Glomerular endothelial cell (primary cell): ENCODE measurements around the gene PIGR. TPM values are rescaled to one million over a fixed set of nuclear protein-coding genes. Genes with fewer than 3 reads are reported as not detected.
A peak's percentile ranks its signal among the peaks of the same experiment; 100 is the strongest.

Experiments used
- DNase-seq: peaks from one replicate; pipeline ENCODE4 v3.0.0-alpha.2; 2011; ENCODE audit warnings: low read depth, low spot score; ENCODE audit errors: extremely low read depth
- total RNA-seq: library from RNA; depleted of rRNA; stranded (reverse); fragments of >200 nt; gene quantifications from 2 replicates; pipeline ENCODE4 v1.2.3, GENCODE V29; 2015

PIGR gene
- total RNA-seq, 1 donor from 2014 or later = not detected

DNA sequence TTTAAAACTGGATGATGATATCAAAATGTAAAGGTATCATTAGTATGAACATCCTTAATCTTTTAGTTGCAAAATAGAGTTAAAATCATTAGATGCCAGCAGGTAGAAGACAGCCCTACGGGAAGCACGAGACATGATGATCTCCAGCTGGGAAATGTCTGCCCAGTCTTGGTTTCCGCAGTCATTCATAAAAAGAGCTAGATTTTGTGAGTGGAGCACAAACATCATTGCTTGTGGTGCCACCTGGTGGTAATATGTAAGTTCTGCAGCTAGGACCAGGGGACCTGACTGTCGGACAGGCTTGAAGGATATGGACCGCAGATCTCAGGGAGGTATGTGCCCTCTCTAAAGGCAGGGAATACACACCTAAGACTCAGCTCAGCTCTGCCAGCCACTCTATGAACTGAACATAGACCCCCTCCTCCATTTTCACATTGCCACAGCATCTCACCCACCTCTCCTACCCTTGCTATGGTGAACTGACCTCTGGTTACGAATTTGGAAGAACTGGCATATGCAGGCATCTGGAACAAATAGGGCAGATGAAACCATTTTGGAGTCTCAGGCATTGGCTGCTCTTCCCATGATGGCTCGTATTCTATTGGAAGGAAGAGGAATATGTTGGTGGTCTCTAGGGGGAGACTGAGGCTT, 33.7 kb downstream of the PIGR start:
- peak; percentile 41 for DNase-seq

DNA sequence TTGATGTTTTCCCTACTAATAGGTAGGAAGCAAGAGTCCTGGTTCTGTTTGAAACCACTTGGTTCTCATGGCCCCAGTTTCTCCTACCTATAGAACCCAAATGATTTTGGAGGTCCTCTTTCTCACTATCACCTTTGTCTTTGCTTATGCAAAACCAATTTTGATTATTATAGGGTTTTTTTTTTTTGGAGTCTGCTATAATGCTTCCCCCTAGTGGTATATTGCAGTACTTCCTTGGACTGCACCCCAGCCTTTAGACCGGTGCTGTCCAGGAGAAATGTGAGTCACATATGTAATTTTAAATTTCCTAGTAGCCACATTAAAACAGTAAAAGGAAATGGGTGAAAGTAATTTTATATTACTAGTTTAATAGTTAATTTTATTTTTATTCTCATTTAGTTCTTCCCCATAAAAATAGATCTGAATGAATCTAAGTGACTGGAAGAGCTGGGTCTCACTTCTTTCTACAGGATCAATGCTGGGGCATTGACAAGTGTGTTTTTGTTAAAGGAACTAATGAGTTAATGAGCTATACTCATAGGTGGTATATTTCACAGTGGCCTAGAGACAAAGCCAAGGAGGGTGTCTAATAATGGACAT, 35.1 kb downstream of the PIGR start:
- no peak for DNase-seq

DNA sequence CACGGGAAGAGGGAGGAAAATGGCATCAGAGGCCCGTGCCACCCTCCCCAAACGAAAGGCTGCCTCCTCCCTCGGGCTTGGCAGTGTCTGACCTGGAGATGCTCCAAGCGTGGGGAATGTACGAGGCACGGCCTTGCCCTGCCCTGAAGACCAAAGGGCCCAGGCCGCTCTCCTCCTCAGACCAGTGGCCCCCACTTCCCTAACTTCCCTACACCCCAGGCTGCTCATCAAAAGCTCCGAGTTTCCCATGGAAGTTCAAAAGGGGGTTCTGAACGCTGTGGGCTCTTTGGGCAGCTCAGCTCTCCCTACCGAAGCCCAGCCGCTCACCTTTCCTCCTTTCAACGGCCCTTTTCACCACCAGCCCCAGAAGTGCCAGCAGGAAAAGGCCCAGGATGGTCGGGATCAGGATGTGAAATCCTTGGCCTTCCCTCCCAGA, 36.4 kb downstream of the PIGR start:
- DNase-seq = no peak

DNA sequence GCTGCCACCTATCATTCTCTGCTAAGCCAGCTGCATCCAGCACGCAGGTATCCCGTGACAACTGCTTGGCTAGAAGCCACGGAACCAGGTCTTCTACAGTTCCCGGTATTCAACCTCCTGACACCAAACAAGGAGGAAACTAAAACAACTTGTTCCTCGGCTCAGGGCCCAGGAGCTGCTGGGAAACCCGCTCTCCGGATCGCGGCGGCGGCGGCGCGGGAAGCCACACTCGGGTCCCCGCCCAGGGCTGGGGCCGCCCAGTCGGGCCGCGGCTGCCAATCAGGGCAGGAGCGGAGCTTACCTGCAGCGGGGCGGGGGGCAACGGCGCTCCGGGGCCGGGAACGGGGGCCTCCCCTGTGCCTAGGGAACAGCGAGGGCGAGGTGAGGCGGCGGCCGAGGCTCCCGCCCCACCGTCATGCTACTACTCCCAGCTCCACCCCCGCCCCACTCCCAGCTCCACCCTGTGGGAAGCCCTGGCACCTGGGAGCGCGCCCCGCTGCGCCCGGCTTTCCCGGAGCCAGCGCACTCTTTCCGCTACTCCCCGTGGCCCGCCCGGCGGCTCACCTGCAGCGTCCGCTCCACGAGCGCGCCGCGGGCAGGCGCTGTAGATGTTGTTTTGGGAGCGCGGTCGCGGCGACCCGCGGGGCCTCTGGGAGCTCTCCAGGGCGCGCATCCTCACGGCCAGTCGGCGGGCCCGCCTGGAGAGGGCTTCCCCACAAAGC, 36.9 kb downstream of the PIGR start:
- no peak for DNase-seq

DNA sequence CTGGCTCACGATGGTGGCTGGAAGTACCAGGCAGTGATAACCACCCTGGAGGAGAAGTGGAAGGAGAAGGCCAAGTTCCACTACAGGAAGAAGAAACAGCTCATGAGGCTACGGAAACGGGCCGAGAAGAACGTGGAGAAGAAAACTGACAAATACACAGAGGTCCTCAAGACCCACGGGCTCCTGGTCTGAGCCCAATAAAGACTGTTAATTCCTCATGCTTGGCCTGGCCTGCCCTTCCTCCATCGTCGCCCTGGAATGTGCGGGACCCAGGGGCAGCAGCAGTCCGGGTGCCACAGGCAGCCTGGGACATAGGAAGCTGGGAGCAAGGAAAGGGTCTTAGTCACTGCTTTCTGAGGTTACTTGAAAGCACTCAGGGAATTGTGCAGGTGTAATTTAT, 38.2 kb downstream of the PIGR start:
- DNase-seq = no peak

DNA sequence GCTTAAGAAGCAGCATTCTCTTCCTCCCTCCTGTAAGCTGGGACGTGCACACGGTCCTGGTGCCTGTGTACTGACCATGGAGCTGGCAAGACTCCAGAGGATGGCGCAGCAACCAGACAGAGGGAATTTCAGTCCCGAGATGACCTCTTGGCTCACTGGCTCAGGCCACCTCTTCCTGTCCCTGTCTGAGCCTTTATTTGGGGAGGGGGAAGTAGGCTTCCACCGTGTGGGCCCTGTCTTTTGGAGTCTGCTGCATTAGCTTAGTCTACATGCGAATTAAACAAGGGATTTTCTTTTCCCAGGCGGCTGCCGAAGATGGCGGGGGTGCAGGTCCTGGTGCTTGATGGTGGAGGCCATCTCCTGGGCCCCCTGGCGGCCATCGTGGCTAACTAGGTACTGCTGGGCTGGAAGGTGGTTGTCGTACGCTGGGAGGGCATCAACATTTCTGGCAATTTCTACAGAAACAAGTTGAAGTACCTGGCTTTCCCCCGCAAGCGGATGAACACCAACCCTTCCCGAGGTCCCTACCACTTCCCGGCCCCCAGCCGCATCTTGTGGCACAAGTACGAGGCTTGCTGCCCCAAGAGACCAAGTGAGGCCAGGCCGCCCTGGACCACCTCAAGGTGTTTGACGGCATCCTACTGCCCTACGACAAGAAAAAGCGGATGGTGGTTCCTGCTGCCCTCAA, 38.8 kb downstream of the PIGR start:
- DNase-seq = no peak

DNA sequence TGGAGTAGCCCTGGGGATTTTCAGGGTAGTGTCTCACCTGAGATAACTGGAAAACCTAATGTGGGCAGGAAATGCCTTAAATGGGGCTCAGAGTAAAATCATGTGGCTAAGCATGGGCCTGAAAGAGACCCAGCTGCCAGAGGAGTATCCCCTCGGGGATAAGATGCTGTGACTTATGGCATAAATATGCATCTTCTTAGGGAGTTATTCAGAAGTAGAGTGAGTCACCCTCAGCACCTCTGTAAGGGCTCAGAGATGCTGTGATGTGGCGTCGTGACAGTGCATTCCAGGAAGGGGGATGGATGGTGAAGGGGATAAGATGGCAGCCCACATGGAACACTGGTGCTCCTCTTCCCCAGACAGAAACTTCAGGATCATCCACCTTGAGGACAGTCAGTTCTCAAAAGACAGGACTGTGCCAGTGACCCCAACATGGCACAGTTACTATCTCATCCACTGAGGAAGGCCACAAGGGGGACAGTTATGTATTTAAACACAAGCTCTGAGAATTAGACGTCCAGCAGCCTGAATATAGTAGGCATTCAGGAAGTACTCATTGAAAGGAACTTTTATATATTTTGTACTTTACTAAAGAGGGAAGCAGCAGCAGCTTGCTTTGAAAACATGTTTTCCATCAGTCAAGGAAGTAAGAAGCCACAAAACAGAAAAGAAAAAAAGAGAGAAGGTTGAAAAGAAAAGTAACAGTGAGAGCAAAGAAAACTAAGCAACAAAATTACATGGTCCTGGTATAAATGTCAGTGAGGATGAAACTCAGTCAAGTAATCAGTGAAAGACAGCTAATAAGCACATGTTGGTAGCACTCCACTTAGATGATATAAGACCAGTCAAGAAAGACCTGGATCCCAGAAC, 40.7 kb downstream of the PIGR start:
- no peak for DNase-seq

DNA sequence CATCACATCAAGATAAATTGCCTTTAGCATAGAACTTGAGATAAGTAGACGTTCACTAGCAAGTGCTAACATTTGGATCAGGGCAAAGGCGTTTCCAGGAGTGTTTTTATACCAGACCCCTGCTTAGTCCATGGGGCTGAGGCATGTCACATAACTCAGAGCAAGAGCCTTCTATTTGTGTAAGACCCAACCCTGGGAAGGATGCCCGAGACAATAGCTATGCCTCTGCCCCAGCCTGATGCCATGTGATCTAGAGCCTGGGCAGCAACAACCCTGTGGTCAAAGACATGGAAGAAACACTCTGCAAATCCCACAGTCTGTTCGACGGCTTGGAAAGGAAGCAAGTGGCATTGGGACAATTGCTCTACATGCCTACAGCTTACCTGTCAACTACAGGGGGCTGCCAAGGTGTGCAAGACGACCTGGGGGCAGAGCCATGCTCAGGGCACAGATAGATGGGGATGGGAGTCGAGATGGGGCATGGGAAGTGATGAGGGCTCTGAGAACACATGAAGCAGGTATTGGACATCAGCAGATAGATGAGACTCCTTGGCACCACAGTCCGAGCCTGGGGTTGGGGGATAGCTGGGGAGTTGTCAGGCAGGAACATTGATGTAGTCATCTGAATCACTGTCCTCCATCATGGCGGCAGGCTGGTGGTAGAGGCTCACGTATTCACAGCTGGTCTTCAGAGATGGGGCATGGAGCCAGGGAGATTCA, 41.7 kb downstream of the PIGR start:
- no peak for DNase-seq

DNA sequence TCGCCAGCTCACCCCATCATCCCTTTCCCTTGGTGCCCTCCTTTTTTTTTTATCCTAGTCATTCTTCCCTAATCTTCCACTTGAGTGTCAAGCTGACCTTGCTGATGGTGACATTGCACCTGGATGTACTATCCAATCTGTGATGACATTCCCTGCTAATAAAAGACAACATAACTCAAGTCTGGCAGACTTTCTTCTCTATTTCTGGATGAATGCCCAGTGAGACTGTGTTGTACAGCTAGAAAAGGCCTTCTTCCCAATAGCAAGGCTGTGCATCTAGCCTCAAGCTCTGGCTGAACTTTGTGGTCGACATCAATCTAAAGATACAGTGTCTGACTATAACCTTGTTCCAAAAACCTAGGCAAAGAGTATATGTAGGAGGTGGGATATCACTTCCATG, 42.6 kb downstream of the PIGR start:
- no peak for DNase-seq

DNA sequence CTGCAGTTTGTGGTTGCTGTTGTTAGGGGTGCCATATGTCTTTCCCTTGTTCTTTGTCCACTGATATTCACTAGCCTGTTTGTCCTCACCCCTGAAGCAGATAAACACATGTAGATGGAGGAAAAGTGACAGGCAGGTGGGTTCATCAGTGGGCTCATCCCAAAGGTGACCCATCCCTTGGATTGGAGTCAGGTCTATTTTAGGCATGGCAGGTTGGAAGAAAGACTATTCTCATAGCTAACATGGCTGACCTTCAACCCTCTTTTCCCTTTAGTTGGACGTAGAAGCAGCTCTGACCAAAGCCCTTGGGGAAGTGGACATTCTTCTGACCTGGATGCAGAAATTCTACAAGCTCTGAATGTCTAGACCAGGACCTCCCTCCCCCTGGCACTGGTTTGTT, 43.6 kb downstream of the PIGR start:
- DNase-seq = no peak

DNA sequence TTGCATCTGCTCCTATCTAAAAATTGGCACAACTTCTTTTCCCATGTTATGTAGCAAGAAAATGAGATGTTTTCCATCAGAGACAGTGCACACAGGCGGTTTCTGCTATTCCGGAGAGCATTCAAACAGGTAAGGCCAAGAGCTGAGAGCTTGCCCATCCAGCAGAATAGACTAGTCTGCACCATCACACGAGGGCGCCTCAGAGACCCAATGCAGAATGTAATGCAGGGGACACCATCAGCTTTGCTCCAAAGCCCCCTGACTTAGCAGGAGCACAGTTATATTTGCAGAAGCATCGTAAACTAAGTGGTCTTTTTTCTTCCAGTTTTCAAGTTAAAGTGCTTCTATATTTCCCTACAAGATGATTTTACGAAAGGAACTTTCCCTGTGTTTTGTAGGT, 44.3 kb downstream of the PIGR start:
- DNase-seq = no peak

DNA sequence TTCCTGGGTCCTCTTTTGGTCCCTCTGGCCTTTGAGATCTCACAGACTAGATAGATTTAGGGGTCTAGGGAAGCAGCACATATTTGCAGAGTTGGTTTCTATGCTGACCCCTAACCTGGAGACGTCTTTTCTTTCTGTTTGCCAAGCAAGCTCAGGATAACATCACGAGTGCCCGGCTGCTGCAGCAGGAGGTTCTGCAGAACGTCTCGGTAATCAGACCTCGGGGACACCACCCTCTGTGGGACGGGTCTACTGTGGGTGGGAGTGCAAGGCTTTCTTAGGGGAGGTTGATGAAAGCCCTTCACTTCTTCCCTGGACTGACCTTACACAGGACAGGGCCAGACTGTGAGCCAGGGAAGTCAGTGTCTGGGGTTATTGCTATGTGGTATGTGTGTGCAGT, 46.1 kb downstream of the PIGR start:
- DNase-seq = no peak

DNA sequence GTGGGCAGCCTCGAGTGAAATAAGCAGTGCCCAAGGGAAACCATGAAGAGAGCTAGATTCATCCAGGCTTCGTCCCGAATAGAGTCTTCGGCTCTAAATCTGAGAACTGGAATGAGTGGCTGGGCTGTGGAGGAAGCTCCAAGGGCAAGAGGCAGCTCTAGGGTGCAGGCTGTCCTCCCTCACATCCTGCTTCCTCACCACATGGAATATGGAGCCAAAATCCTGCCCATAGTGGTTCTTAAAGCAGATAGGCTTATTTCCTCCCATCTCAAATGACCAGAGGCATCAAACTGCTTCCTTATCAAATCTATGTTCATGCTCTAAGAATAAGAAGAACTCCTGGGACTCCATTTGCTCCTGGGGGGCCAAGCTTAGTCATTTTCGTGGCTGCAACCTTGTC, 46.5 kb downstream of the PIGR start:
- no peak for DNase-seq

DNA sequence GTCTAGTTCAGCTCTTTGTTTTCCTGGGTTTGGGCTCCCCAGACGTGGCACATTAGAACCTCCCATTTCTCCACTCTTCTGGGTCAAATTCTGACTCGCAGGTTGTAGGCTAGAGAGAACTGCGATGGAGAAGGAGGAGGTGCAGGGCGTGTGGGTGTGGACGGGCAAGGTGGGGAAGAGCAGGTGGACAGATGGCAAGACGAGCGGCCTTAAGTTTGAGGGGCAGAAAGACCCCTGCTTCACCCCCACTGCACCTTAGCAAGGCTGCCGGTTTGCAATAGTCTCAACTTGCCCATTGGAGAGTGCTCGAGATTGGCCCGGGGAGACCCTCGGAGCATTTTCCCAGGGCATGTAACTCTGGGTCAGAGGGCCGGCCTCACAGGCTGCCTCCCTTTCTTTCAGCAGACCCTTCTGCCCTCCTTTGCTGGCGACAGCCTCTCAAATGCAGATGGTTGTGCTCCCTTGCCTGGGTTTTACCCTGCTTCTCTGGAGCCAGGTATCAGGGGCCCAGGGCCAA, 47.3 kb downstream of the PIGR start:
- DNase-seq = no peak

DNA sequence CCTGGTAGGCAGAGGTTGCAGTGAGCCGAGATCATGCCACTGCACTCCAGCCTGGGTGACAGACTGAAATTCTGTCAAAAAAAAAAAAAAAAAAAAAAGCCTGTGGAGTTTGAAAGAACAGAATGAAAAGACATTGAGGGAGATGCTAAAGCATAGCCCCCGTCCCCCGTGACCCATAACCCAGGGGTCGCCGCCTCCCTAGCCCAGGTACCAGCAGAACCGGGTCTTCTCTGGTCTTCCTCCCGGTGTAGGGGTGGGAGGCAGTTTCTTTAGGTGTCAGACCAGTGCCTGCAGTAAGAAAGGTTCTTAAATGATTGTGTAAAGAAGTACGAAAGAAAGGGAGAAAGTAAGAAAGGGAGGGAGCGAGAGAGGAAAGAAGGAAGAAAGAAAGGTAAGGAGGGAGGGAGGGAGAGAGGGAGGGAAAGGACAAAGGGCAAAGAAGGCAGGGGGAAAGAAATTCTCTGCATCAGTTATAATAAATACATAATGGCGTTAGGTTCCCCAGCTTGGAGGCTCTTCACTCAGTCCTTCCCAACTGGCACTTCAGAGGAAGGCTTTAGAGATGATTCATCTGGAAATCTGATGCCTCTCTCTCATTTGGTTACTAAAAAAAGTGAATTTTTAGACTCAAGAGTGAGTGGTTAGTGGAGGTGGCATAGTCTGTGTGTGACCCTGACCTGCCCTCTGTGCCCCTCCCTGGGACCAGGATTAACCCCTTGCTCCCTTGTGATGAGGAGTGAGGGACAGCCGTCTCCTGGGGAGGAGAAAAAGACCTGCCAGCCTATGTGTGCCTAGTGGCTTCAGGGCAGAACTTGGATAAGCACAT, 48.0 kb downstream of the PIGR start:
- no peak for DNase-seq

DNA sequence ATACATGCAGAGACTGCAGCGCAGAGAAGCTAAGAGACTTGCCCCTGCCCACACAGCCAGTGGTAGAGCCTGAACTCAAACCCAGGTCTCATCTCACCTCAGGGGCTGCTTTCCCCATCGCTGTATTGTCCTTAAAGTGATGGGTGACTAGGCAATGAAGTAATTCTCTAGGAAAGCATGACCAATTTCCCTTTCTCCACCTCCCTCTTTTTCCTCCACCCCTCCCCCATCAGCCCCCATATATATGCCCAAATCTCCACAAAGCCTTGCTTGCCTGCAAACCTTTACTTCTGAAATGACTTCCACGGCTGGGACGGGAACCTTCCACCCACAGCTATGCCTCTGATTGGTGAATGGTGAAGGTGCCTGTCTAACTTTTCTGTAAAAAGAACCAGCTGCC, 49.1 kb downstream of the PIGR start, which contains the start of gene IL24:
IL24 (plus strand) TSS at position 269 of the 400 bp plus-strand sequence. CDS start 390 bp downstream, outside the sequence.
- DNase-seq = no peak

DNA sequence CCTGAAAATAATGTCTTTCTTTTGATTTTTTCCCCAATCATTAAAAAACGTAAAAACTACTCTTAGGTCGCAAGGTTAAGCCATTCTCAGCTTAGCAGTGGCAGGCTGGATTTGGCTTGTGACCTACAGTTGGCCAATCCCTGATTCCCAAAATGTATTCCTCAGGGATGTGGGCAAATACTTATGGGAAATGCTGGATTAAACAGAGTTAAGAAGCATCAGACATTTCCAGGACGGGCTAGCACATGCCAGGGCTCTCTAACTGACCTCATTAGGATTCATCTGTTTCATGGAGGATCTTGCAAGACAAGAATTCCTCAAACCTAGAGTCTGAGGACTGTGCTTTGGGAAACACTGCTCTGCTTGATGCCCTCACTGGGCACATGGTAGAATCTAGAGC, 50.0 kb downstream of the PIGR start:
- DNase-seq = no peak

DNA sequence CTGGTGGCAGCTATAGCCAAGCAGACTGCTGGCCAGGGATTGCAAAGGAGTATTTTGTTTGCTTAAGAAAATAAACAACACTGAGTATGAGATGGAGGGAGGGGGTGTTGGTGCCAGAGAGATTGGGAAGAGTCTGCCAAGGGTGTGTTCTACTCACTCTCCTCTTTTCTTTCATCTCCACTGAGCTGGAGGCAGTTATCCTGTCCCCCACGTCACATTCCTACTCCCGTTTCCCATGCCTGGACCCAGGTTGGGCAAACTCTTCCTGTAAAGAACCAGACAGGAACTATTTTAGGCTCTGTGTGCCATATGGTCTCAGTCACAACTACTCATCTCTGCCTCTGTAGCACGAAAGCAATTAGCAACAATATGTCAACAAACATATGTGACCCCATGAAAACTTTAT, 50.4 kb downstream of the PIGR start:
- DNase-seq = no peak

DNA sequence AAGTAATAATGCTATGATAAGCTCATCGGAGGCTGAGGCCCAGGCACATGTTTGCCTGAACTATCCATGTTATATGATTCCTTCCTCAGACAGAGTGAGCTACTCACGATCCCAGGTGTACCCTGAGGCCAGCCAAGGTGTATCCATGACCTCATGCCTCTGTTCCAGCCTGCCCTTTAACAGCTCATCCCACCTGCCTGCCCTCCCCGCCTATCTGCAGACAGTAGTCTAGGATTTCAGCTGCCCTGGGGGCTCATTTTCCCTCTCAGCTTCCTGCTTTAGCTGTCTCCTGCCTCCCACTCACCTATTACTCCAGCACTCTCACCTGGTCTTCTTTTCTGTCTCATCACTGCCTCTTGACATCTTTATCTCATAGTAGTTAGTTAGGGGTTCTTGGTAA, 50.9 kb downstream of the PIGR start:
- no peak for DNase-seq
